ENCODE data around the gene VAV3.

Gene VAV3

GRCh38 chr1:107533436-107533835 lies 431.5 kb downstream of the VAV3 start:
- no peak for DNase-seq (ENCODE audit: low read depth)

- DNase-seq (ENCODE audit: low read depth): no peak
Observed at GRCh38 chr1:107532318-107532717, 432.7 kb downstream of the VAV3 start.

- no peak for DNase-seq (ENCODE audit: low read depth)
Observed at GRCh38 chr1:107531065-107531908, 433.7 kb downstream of the VAV3 start.

- no peak for DNase-seq (ENCODE audit: low read depth)
Observed at GRCh38 chr1:107530543-107530942, 434.4 kb downstream of the VAV3 start.

GRCh38 chr1:107529511-107530149 lies 435.4 kb downstream of the VAV3 start:
- no peak for DNase-seq (ENCODE audit: low read depth)

GRCh38 chr1:107526524-107527198 lies 438.3 kb downstream of the VAV3 start:
- DNase-seq (ENCODE audit: low read depth): no peak

GRCh38 chr1:107525961-107526360 lies 439.0 kb downstream of the VAV3 start:
- DNase-seq (ENCODE audit: low read depth): no peak

- DNase-seq (ENCODE audit: low read depth): no peak
Observed at GRCh38 chr1:107525145-107525544, 439.8 kb downstream of the VAV3 start.

GRCh38 chr1:107524301-107524700 lies 440.7 kb downstream of the VAV3 start:
- DNase-seq (ENCODE audit: low read depth): no peak

GRCh38 chr1:107523736-107524135 lies 441.2 kb downstream of the VAV3 start:
- no peak for DNase-seq (ENCODE audit: low read depth)

GRCh38 chr1:107523061-107523460 lies 441.9 kb downstream of the VAV3 start:
- DNase-seq (ENCODE audit: low read depth): no peak
